Heart left ventricle (tissue), 13 donors: ENCODE results near the gene ANKRD11.
A peak's percentile ranks its signal among the peaks of the same experiment; 100 is the strongest.

Experiments used
- POLR2A ChIP-seq, 2 donors: fragments of 450-650 bp; IDR thresholded peaks; one replicate each; pipeline ENCODE4 v1.6.1; 2017; ENCODE audit warnings: antibody characterized with exemption in 2 of 2, mild to moderate bottlenecking in 2 of 2, moderate library complexity in 2 of 2
- TF ChIP-seq, protein P1 (sequence below), 12 donors: fragments of 200-600 bp; sonication (generic) in 4 of 12; IDR thresholded peaks; one replicate each; pipeline versions ENCODE4 v1.5.0 to v1.8.0; 2018 to 2022; ENCODE audit warnings: antibody characterized with exemption in 12 of 12, mild to moderate bottlenecking in 5 of 12
- donor health status: ischemic (EF 13 %, LVEDD 7.1; RV severe dilation, severe dysfunction).
- donor health status: DM: no; HTN: yes; CAD: no.
- donor health status: DM: no; HTN: no; CAD: no.
- donor health status: ischemic (EF 25% LVEDD 6.9; RV normal size, moderate dysfunction).
- donor health status: ischemic (EF 25% LVEDD 5.7; RV mildly dilated, moderate dysfunction).
- donor health status: ischemic (EF 35%, LVEDD 5.7; RV mildly dilated, moderate dysfunction).
- donor health status: nonischemic (EF 11% LVEDD 7.7; RV severe dilation, severe dysfunction).
- donor health status: DM: yes; HTN: yes; CAD: no.
- donor health status: PGD.
- donor health status: ischemic (EF 29% LVEDD 5.4; RV normal size, mild dysfunction).
- donor health status: nonischemic (EF 23%, LVEDD 6.1; RV moderate dilation, normal function).

DNA sequence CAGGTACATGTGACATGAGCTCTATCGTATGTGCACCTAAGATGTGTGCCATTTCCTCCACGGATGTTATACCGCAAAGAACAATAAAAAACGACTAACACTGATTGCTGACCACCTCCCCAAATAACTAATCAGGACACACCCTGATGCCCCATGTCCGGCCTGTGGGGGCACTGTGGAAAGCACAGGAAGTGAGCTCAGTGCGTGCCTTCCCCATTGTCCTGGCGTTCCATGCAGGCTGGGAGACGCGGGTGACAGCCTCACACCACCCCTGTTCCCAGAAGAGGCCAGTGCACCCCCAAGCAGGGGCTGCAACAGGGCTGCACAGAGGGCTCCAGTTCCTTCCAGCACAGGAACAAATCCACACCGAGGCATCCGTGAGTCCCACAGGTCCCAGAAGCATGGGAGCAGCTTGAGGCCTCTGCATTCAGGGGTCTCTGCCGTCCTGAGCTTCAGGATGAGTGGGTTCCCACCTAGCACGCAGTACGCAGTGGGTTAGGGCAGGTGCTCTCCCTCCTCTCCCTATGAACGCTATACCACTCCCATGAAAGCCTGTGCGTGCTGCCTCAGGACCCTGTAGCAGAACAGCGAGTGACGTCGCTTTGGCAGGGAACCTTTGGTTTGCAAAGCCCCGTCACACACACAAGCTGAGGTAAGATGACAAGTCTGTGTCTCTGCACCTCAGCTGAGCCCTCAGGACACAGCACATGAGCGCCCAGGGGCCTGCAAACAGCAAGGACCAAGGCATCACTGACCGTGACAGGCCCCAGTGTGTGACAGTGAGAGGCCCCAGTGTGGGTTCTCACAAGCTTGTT lies 155.2 kb downstream of the ANKRD11 start:
- TF ChIP-seq POLR2A (IDR thresholded peaks at IDR 0.05) = no peak
- TF ChIP-seq, protein P1, sequence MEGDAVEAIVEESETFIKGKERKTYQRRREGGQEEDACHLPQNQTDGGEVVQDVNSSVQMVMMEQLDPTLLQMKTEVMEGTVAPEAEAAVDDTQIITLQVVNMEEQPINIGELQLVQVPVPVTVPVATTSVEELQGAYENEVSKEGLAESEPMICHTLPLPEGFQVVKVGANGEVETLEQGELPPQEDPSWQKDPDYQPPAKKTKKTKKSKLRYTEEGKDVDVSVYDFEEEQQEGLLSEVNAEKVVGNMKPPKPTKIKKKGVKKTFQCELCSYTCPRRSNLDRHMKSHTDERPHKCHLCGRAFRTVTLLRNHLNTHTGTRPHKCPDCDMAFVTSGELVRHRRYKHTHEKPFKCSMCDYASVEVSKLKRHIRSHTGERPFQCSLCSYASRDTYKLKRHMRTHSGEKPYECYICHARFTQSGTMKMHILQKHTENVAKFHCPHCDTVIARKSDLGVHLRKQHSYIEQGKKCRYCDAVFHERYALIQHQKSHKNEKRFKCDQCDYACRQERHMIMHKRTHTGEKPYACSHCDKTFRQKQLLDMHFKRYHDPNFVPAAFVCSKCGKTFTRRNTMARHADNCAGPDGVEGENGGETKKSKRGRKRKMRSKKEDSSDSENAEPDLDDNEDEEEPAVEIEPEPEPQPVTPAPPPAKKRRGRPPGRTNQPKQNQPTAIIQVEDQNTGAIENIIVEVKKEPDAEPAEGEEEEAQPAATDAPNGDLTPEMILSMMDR (IDR thresholded peaks at IDR 0.05) = peak in 5 of 12 donors; percentile 18 to 32 (median 31)
